Adrenal gland (tissue), 5 donors: ENCODE results near the gene SBNO2.

Experiments
- POLR2A ChIP-seq, 2 donors: fragments of 450-650 bp; IDR thresholded peaks; one replicate each; pipeline ENCODE4 v1.6.1; 2017; ENCODE audit warnings: antibody characterized with exemption in 2 of 2, mild to moderate bottlenecking in 2 of 2, moderate library complexity in 1 of 2
- TF ChIP-seq, protein P1 (sequence below), 6 experiments: fragments of 450-650 bp in 4 of 6; fragments of 200-600 bp in 2 of 6; sonication (generic) in 1 of 6; IDR thresholded peaks; 1 replicate in 5 of 6; 2 replicates in 1 of 6; pipeline versions ENCODE4 v1.5.1 to v1.8.0; 2016 to 2021; ENCODE audit warnings: antibody characterized with exemption in 6 of 6, mild to moderate bottlenecking in 2 of 6, moderate library complexity in 1 of 6
- donor health status: DM: no; HTN: no; CAD: no.

DNA sequence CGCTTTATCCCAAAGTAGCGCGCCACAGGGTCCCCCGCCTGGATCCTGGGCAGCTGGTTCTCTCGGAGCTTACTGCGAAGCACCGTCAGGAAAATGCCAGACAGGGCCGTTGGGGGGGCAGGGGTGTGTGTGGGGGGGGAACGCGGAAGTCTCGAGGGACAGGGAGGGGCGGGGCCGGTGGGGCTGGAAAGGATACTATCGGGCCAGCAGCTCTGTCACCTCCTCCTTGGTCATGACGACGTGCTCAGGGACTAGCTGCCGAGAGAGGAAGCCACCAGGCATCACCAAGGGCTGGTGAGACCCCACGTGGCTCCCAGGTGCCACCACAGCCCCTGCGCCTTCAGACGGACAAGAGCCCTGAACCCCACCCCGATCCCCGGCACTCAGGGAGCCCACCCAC, 84.2 kb downstream of the SBNO2 start:
- TF ChIP-seq, protein P1, sequence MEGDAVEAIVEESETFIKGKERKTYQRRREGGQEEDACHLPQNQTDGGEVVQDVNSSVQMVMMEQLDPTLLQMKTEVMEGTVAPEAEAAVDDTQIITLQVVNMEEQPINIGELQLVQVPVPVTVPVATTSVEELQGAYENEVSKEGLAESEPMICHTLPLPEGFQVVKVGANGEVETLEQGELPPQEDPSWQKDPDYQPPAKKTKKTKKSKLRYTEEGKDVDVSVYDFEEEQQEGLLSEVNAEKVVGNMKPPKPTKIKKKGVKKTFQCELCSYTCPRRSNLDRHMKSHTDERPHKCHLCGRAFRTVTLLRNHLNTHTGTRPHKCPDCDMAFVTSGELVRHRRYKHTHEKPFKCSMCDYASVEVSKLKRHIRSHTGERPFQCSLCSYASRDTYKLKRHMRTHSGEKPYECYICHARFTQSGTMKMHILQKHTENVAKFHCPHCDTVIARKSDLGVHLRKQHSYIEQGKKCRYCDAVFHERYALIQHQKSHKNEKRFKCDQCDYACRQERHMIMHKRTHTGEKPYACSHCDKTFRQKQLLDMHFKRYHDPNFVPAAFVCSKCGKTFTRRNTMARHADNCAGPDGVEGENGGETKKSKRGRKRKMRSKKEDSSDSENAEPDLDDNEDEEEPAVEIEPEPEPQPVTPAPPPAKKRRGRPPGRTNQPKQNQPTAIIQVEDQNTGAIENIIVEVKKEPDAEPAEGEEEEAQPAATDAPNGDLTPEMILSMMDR (IDR thresholded peaks at IDR 0.05), result no peak
- no peak for TF ChIP-seq POLR2A (IDR thresholded peaks at IDR 0.05)
